ENCODE measurements around the gene ZNF341. TPM values are rescaled to one million over a fixed set of nuclear protein-coding genes. Genes with fewer than 3 reads are reported as not detected.

Gene ZNF341
- total and polyA plus RNA-seq, 2 of the 8 experiments (the other 6 are each of a cell fraction or from before 2014, with no cell fraction given), result 5.8 to 6.4 TPM

DNA sequence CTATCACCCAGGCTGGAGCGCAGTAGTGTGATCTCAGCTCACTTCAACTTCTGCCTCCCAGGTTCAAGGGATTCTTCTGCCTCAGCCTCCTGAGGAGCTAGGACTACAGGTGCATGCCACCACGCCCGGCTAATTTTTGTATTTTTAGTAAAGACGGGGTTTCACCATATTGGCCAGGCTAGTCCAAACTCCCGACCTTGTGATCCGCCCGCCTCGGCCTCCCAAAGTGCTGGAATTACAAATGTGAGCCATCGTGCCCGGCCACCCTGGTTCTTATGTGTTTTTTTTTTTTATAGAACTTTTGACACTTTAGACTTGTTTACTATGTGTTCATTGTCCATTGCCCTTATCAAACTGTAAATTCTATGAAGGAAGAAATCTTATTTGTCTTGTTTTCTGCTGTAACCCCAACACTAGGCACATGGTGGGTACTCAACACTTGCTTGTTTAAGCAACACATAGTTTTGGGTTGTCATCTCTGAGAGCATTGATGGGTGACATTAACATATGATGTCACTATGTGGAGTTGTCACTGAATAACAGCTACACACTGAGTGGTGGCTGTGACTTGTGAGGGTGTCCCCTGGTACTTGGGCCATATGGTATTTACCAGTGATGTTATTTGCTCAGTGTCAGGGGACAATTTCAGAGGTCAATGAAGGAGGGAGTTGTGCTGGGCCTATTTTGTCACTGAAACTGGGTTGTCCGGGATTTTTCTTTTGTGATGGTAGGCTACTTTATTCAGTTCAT, 10.2 kb upstream of the ZNF341 start (continued):
- TF ChIP-seq POU5F1 (IDR thresholded peaks at IDR 0.05; ENCODE audit: low read depth, low read length) (no peak), CBX8 (IDR thresholded peaks at IDR 0.05; ENCODE audit: borderline replicate concordance, low read depth, low read length) (no peak), RNF2 (IDR thresholded peaks at IDR 0.05; ENCODE audit: borderline replicate concordance, low read depth, low read length, missing control alignments, poor library complexity, severe bottlenecking) (no peak), GABPA (IDR thresholded peaks at IDR 0.05; ENCODE audit: borderline replicate concordance, insufficient read depth, low read length) (no peak), BRCA1 (IDR thresholded peaks at IDR 0.05; ENCODE audit: low read depth, low read length) (no peak), POLR2AphosphoS5 (IDR thresholded peaks at IDR 0.05; ENCODE audit: low read depth, low read length) (no peak), TAF7 (optimal IDR thresholded peaks at IDR 0.05; ENCODE audit: borderline replicate concordance, low read depth, low read length) (no peak), CBX5 (IDR thresholded peaks at IDR 0.05; ENCODE audit: low read depth, low read length) (no peak)
- TF ChIP-seq, protein P1, sequence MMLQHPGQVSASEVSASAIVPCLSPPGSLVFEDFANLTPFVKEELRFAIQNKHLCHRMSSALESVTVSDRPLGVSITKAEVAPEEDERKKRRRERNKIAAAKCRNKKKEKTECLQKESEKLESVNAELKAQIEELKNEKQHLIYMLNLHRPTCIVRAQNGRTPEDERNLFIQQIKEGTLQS (IDR thresholded peaks at IDR 0.05; ENCODE audit: insufficient read depth, low read depth, low read length), result no peak

Data from H1 (cell line).